Gastrocnemius medialis (tissue), 4 donors: ENCODE results near the gene HMG20A. TPM values are rescaled to one million over a fixed set of nuclear protein-coding genes. Genes with fewer than 3 reads are reported as not detected.

ENCODE experiments used
- ATAC-seq, 2 donors: fragments of 150-250 bp; one replicate each; pipeline ENCODE4 v1.9.1; 2016
- DNase-seq, 2 donors: peaks; one replicate each; pipeline ENCODE4 v3.0.0-alpha.2; 2019
- H3K27ac ChIP-seq, 4 donors: fragments of 200-600 bp; sonication (generic); 1 replicate in 1 of 4; 2 replicates in 3 of 4; pipeline ENCODE4 v1.5.1; 2016 to 2018; ENCODE audit warnings: mild to moderate bottlenecking in 2 of 4, moderate library complexity in 1 of 4
- H3K27me3 ChIP-seq, 3 donors: fragments of 200-600 bp; sonication (generic) in 2 of 3; 1 replicate in 1 of 3; 2 replicates in 2 of 3; pipeline versions ENCODE4 v1.5.1 to v1.6.0; 2016 to 2019; ENCODE audit warnings: mild to moderate bottlenecking in 1 of 3, moderate library complexity in 1 of 3
- H3K36me3 ChIP-seq, 2 donors: fragments of 200-600 bp; sonication (generic) in 1 of 2; one replicate each; pipeline ENCODE4 v1.5.1; 2017 to 2018
- H3K4me1 ChIP-seq, 2 donors: fragments of 200-600 bp; sonication (generic) in 1 of 2; one replicate each; pipeline ENCODE4 v1.5.1; 2016 to 2017; ENCODE audit warnings: mild to moderate bottlenecking in 2 of 2
- H3K4me3 ChIP-seq, 4 donors: fragments of 200-600 bp; sonication (generic) in 3 of 4; 1 replicate in 1 of 4; 2 replicates in 3 of 4; pipeline ENCODE4 v1.5.1; 2016 to 2019; ENCODE audit warnings: mild to moderate bottlenecking in 2 of 4
- H3K9me3 ChIP-seq, 3 donors: fragments of 200-600 bp; sonication (generic) in 2 of 3; 1 replicate in 1 of 3; 2 replicates in 2 of 3; pipeline ENCODE4 v1.5.1; 2016 to 2019
- POLR2A ChIP-seq, 2 donors: fragments of 450-650 bp; IDR thresholded peaks; one replicate each; pipeline ENCODE4 v1.6.1; 2017; ENCODE audit warnings: antibody characterized with exemption in 2 of 2, mild to moderate bottlenecking in 2 of 2, moderate library complexity in 2 of 2
- in situ Hi-C, 4 donors: fragments of 200-750 bp; cut with MboI; loops; one replicate each; pipeline versions ENCODE4 v1.15.0 to v1.8.0; 2017; ENCODE audit warnings: low sequenced_read_pairs in 4 of 4
- intact Hi-C: fragments of 100-400 bp; cut with DNase I; formaldehyde crosslinking; loops from one replicate; pipeline ENCODE4 v1.15.1; 2023; ENCODE audit warnings: low total_unique reads
- total RNA-seq, 4 donors: library from RNA; depleted of rRNA; stranded (reverse); fragments of >200 nt; gene quantifications; one replicate each; pipeline versions ENCODE4 v1.1.0 to v1.2.3, GENCODE V29; 2016
- TF ChIP-seq, protein P1 (sequence below), 5 experiments: fragments of 450-650 bp in 3 of 5; fragments of 200-600 bp in 2 of 5; sonication (generic) in 2 of 5; IDR thresholded peaks in 4 of 5; conservative IDR thresholded peaks in 1 of 5; 1 replicate in 4 of 5; 2 replicates in 1 of 5; pipeline ENCODE4 v1.5.1; 2016 to 2019; ENCODE audit warnings: antibody characterized with exemption in 5 of 5, mild to moderate bottlenecking in 3 of 5, moderate library complexity in 3 of 5

The HMG20A gene
- total RNA-seq, 4 donors from 2014 or later = 17.7 to 39.6 (median 29.9) TPM

DNA sequence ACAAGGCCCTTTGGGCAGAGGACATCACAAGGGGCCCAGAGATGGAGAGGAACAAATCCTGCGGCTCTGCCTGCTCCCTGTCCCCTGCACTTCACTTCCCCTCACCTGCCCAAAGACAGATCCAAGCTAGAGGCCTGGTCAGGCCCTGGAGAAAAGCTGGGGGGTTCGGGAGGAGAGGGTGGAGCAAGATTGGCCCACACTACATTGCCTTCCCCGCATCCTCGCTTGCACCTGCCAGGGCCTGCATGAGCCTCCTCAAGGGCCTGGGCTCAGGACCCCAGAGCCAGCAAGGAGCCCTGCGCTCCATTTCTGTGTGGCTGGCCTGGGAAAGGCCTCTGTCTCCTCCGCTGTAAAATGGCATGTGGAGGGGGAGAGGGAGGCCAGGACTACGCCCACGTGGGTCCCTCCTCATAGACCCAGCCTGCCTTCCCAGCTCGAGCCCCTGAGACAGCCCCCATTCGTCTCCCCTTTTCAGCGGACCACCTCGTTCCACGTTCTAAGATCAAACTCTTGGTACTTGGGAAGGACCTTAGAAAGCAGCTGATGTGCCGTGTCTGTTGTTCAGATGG lies 106.0 kb downstream of the HMG20A start:
- H3K36me3 ChIP-seq = no peaks in the 10 kb centered on the region
- no peak overlapping the region for H3K27ac ChIP-seq
- in situ Hi-C loops (loop anchor here in 1 of 4 donors (25.0 kb wide), 1 partner anchor 414 kb away; no protein-coding TSS in a partner anchor), intact Hi-C loops (no loop called here)
- H3K4me1 ChIP-seq = no peaks in the 10 kb centered on the region
- no peaks in the 10 kb centered on the region for H3K9me3 ChIP-seq
- DNase-seq (no peak), ATAC-seq (no peak)
- TF ChIP-seq, protein P1, sequence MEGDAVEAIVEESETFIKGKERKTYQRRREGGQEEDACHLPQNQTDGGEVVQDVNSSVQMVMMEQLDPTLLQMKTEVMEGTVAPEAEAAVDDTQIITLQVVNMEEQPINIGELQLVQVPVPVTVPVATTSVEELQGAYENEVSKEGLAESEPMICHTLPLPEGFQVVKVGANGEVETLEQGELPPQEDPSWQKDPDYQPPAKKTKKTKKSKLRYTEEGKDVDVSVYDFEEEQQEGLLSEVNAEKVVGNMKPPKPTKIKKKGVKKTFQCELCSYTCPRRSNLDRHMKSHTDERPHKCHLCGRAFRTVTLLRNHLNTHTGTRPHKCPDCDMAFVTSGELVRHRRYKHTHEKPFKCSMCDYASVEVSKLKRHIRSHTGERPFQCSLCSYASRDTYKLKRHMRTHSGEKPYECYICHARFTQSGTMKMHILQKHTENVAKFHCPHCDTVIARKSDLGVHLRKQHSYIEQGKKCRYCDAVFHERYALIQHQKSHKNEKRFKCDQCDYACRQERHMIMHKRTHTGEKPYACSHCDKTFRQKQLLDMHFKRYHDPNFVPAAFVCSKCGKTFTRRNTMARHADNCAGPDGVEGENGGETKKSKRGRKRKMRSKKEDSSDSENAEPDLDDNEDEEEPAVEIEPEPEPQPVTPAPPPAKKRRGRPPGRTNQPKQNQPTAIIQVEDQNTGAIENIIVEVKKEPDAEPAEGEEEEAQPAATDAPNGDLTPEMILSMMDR (IDR thresholded peaks at IDR 0.05 in 4 of 5, conservative IDR thresholded peaks at IDR 0.05 in 1 of 5) = no peak
- TF ChIP-seq POLR2A (IDR thresholded peaks at IDR 0.05) = no peak
- no peak overlapping the region for H3K4me3 ChIP-seq
- no peaks in the 10 kb centered on the region for H3K27me3 ChIP-seq

DNA sequence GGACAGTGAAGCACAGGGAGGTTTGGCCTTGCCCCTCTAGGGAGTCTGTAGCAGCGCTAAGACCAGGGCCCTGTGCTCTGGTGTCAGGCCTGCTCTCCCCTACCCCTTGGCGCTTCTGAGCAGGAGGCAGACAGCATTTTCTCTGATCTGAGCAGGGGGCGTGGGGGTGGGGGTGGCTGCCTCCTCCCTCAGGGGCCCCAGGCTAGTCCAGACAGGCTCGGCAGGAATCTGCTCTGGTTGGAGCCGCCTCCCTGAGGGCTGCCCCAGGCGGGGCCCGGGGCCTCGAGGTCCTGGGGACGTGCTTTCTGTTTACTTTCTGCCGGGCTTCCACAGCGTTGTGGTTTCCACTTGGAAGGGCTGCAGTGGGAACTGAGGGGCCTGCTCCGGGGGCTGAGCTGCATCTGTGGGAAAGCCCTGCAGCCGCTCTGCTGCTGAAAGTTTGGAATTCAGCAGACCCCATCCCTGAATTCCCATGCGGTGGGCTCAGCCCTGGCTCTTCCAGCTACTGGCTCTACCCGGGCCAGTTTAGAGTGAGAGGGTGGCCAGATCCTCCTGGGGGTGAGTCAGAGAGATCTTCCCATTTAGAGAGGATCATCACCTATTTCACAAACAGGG lies 106.6 kb downstream of the HMG20A start:
- no peaks in the 10 kb centered on the region for H3K9me3 ChIP-seq
- no peak for DNase-seq
- H3K4me1 ChIP-seq = no peaks in the 10 kb centered on the region
- TF ChIP-seq, protein P1 (IDR thresholded peaks at IDR 0.05 in 4 of 5, conservative IDR thresholded peaks at IDR 0.05 in 1 of 5) = no peak
- TF ChIP-seq POLR2A (IDR thresholded peaks at IDR 0.05) = no peak
- no peak for ATAC-seq
- intact Hi-C loops = no loop called here
- H3K27ac ChIP-seq = no peak overlapping the region
- in situ Hi-C loops = loop anchor here in 1 of 4 donors (25.0 kb wide), 1 partner anchor 415 kb away; no protein-coding TSS in a partner anchor
- H3K36me3 ChIP-seq = no peaks in the 10 kb centered on the region
- no peak overlapping the region for H3K4me3 ChIP-seq
- no peaks in the 10 kb centered on the region for H3K27me3 ChIP-seq

DNA sequence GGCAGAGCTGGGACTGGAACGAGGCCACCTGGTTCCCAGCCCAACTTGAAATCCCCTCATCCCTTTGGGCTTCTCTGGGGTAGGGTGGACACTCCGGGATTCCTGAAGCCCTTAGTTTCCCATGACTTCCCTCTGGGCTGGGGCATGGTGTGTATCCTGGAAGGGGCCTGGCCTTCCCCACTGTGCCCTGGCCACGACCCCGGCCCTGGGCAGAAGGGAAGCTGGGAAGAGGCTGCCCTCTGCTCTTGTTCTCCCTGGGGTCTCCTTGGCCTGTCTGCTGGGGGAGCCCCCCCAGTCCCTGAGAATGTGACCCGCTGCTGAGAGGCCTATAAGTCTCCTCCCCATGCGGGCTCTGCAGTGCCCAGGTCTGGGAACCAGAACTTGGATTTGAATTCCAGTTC lies 107.1 kb downstream of the HMG20A start:
- in situ Hi-C loops (loop anchor here in 1 of 4 donors (25.0 kb wide), 1 partner anchor 416 kb away; no protein-coding TSS in a partner anchor), intact Hi-C loops (no loop called here)
- Histone ChIP-seq H3K27me3 (no peaks in the 10 kb centered on the region), H3K27ac (no peak overlapping the region), H3K9me3 (no peaks in the 10 kb centered on the region), H3K36me3 (no peaks in the 10 kb centered on the region), H3K4me3 (no peak overlapping the region), H3K4me1 (no peaks in the 10 kb centered on the region)
- ATAC-seq = no peak
- DNase-seq = no peak
- TF ChIP-seq POLR2A (IDR thresholded peaks at IDR 0.05) = no peak
- TF ChIP-seq, protein P1 (IDR thresholded peaks at IDR 0.05 in 4 of 5, conservative IDR thresholded peaks at IDR 0.05 in 1 of 5) = no peak

DNA sequence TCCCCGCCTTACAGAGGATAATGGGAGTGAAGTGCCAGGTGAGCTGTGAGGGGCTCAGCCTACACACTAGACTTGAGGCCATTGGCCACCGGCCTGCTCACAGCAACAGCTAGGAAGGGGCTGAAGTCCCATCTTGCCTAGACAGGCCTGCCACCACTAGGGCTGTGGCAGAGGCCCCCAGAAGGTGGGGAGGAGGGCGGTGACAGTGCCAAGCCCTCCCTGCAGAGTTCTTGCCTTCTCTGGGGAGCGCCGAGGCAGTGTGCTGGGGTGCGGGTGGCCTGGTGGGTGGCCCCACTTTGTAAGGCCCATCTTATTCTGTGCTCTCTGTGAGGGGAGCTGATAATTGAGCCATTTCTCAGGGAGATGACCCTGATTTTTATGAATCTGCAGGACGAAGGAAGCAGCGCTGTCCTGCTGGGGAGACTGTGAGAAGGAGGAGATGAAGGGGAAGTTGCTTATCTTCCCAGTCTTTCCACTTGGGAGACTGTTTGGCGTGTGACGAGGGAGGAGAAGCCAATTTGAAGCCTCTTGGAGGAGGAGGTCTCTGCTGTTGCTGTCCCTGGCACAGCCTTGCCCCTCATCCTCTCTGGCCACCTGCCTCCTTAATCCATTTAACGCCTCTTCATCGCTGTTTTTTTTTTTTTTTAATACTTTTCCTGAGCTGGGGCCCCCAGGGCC lies 107.7 kb downstream of the HMG20A start:
- Histone ChIP-seq H3K4me1 (no peaks in the 10 kb centered on the region), H3K4me3 (no peak overlapping the region), H3K9me3 (no peaks in the 10 kb centered on the region), H3K27ac (no peak overlapping the region), H3K27me3 (no peaks in the 10 kb centered on the region), H3K36me3 (no peaks in the 10 kb centered on the region)
- intact Hi-C loops = no loop called here
- ATAC-seq (no peak), DNase-seq (no peak)
- TF ChIP-seq POLR2A (IDR thresholded peaks at IDR 0.05) = no peak
- TF ChIP-seq, protein P1 (IDR thresholded peaks at IDR 0.05 in 4 of 5, conservative IDR thresholded peaks at IDR 0.05 in 1 of 5) = no peak
- in situ Hi-C loops = loop anchor here in 1 of 4 donors (25.0 kb wide), 1 partner anchor 416 kb away; no protein-coding TSS in a partner anchor
